Ramos (cell line): ENCODE results near the gene SLC16A10.

Experiments used
- in situ Hi-C: fragments of 300-500 bp; cut with MboI; formaldehyde crosslinking; loops from one replicate; pipeline ENCODE4 v1.14.3; 2022; ENCODE audit warnings: low sequenced_read_pairs; ENCODE audit not compliant: unreplicated experiment

Gene SLC16A10

GRCh38 chr6:111274593-111275217 is 187.4 kb downstream of the SLC16A10 start:
- in situ Hi-C loops: loop anchor here (25.0 kb wide), 1 partner anchor 763 kb away; no protein-coding TSS in a partner anchor

GRCh38 chr6:111276335-111276734 is 189.0 kb downstream of the SLC16A10 start:
- in situ Hi-C loops: no loop called here

DNA sequence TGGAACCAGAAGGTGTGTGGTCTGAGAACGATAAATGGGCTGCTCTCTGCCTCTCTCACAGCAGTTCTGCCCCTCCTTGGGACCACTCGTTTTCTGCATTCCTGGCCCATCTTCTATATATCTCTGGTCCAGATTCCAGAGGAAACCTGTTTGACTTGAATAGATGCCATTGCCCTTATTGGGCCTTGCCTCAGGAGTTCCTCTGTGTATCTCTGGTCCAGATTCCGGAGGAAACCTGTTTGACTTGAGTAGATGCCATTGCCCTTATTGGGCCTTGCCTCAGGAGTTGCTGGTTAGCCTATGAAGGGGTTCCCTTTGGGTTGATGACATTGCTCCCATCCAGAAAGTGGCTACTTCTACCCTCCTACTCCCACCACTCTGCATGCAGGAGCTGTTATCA is 189.4 kb downstream of the SLC16A10 start:
- in situ Hi-C loops: no loop called here

DNA sequence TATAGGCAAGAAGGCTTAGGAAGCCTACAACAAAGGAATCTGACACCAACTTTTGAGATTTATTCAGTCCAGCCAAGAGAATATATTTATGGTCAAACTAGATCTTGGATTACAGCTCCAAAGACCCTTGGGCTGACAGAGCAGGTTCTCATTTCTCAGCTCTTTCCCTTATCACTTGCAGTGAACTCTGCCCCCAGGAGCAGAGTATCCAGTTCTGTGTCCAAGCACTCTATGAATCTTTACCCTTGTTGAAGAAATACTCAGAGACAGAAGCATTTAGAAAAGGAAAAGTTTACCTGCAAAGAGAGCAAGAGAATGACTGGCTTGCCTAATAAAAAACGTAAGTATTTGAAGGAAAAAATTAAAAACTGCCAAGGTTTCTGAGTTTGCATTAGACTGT is 190.5 kb downstream of the SLC16A10 start:
- in situ Hi-C loops: no loop called here

DNA sequence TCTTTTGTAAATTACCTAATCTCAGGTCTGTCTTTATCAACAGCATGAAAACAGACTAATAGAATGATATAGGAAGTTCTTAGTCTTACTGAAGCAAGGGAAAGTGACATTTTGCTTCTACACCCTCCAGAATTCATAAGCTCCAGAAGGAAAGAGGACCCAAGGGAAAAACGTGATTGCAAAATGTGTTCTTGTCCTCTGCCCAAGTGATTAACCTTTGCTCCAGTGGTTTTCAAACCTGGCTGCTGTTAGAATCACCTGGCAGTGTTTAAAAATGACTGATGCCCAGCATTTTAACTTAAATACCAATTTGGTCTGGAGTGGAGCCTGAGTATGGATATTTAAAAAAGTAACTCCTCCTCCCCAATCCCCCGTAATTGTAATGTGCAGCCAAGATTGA is 191.4 kb downstream of the SLC16A10 start:
- in situ Hi-C loops: no loop called here

GRCh38 chr6:111280445-111280955 is 193.2 kb downstream of the SLC16A10 start:
- in situ Hi-C loops: no loop called here
